H1 (cell line): ENCODE results near the gene ZNF432. TPM values are rescaled to one million over a fixed set of nuclear protein-coding genes. Genes with fewer than 3 reads are reported as not detected.

Experiments
- CTCF ChIA-PET: fragments of 300-600 bp; sonication (Branson Sonifier 250); formaldehyde crosslinking; loops from one replicate; lab custom pipeline; 2021; ENCODE audit not compliant: partially characterized antibody; lab: Charles Lee
- POLR2A ChIA-PET: fragments of 300-600 bp; sonication (Branson Sonifier 250); formaldehyde crosslinking; loops from one replicate; lab custom pipeline; 2021; ENCODE audit warnings: inconsistent platforms; ENCODE audit not compliant: partially characterized antibody; lab: Charles Lee
- DNase-seq, 2 experiments: peaks; one replicate each; pipeline versions ENCODE4 v3.0.0 to v3.0.0-alpha.2; 2010 to 2022; ENCODE audit warnings: low spot score in 2 of 2, low read depth in 1 of 2, mixed read lengths in 1 of 2
- FAIRE-seq: peaks from 2 replicates; lab custom pipeline; 2011; peaks lifted over from hg19 to GRCh38; lab: Jason Lieb, UNC
- H2AFZ ChIP-seq: 2 replicates; pipeline ENCODE4 v1.8.1; 2012; ENCODE audit warnings: low read length, inconsistent platforms
- H2AK5ac ChIP-seq: 2 replicates; pipeline ENCODE4 v1.6.1; 2013; ENCODE audit warnings: low read depth, low read length
- H2BK120ac ChIP-seq: replicated peaks from 2 replicates; pipeline ENCODE3; 2013; ENCODE audit warnings: low read depth, low read length, inconsistent platforms
- H2BK12ac ChIP-seq: 2 replicates; pipeline ENCODE4 v1.6.1; 2013; ENCODE audit warnings: low read depth, low read length
- H2BK15ac ChIP-seq: 2 replicates; pipeline ENCODE4 v1.6.1; 2013; ENCODE audit warnings: low read length
- H2BK20ac ChIP-seq: 2 replicates; pipeline ENCODE4 v1.6.1; 2013; ENCODE audit warnings: low read length
- H2BK5ac ChIP-seq: 2 replicates; pipeline ENCODE4 v1.6.1; 2013; ENCODE audit warnings: low read depth, low read length
- H3K14ac ChIP-seq: 2 replicates; pipeline ENCODE4 v1.6.1; 2013; ENCODE audit warnings: inconsistent platforms; ENCODE audit not compliant: insufficient read length
- H3K18ac ChIP-seq: 2 replicates; pipeline ENCODE4 v1.6.1; 2013; ENCODE audit warnings: low read length; ENCODE audit errors: extremely low read depth
- H3K23ac ChIP-seq: 2 replicates; pipeline ENCODE4 v1.6.1; 2013; ENCODE audit warnings: inconsistent platforms; ENCODE audit not compliant: insufficient read length
- H3K23me2 ChIP-seq: 2 replicates; pipeline ENCODE4 v1.6.1; 2013; ENCODE audit warnings: low read depth, low read length
- H3K27ac ChIP-seq: 2 replicates; pipeline ENCODE4 v1.6.1; 2011; ENCODE audit warnings: low read depth, low read length, inconsistent platforms
- H3K27me3 ChIP-seq, 4 experiments: replicated peaks in 1 of 4; 1 replicate in 1 of 4; 2 replicates in 3 of 4; pipeline versions ENCODE4 v1.6.1 to v1.8.1; 2011 to 2013; ENCODE audit warnings: low read length in 3 of 4, mild to moderate bottlenecking in 3 of 4, inconsistent platforms in 2 of 4, mixed read lengths in 2 of 4, moderate library complexity in 1 of 4; ENCODE audit not compliant: control insufficient read depth in 3 of 4, insufficient read depth in 3 of 4; ENCODE audit errors: extremely low read depth in 1 of 4
- H3K36me3 ChIP-seq, 4 experiments: 2 replicates each; pipeline versions ENCODE4 v1.6.1 to v1.8.1; 2011 to 2013; ENCODE audit warnings: mild to moderate bottlenecking in 4 of 4, low read length in 3 of 4, moderate library complexity in 2 of 4, control low read depth in 1 of 4, inconsistent platforms in 1 of 4; ENCODE audit not compliant: insufficient read depth in 4 of 4, control insufficient read depth in 2 of 4
- H3K4ac ChIP-seq: replicated peaks from 2 replicates; pipeline ENCODE3; 2013; ENCODE audit warnings: low read length, low read depth, mixed read lengths, inconsistent platforms; ENCODE audit not compliant: insufficient read length
- H3K4me1 ChIP-seq, 4 experiments: replicated peaks in 1 of 4; 1 replicate in 1 of 4; 2 replicates in 3 of 4; pipeline versions ENCODE4 v1.6.1 to v1.8.1; 2011 to 2013; ENCODE audit warnings: low read length in 3 of 4, inconsistent platforms in 2 of 4, mixed read lengths in 1 of 4; ENCODE audit not compliant: insufficient read depth in 4 of 4, control insufficient read depth in 3 of 4
- H3K4me2 ChIP-seq, 2 experiments: 2 replicates each; pipeline versions ENCODE4 v1.6.1 to v1.8.1; 2011 to 2013; ENCODE audit warnings: low read depth in 2 of 2, low read length in 2 of 2, control low read depth in 1 of 2, inconsistent platforms in 1 of 2, mild to moderate bottlenecking in 1 of 2; ENCODE audit not compliant: insufficient read depth in 1 of 2
- H3K4me3 ChIP-seq, 4 experiments: fragments of 200-600, 300-600 bp in 1 of 4; sonication (generic), shearing (Covaris generic), sonication (Bioruptor Twin) in 1 of 4; 2 replicates each; pipeline versions ENCODE4 v1.5.1 to v1.8.1; 2011 to 2016; ENCODE audit warnings: low read length in 4 of 4, low read depth in 3 of 4, control low read depth in 2 of 4, inconsistent platforms in 2 of 4, mild to moderate bottlenecking in 2 of 4, mixed read lengths in 1 of 4, moderate library complexity in 1 of 4; ENCODE audit not compliant: insufficient read depth in 2 of 4; ENCODE audit errors: extremely low read depth in 1 of 4
- H3K56ac ChIP-seq: replicated peaks from 2 replicates; pipeline ENCODE3; 2013; ENCODE audit warnings: low read depth, mild to moderate bottlenecking, mixed read lengths, low read length, inconsistent platforms; ENCODE audit not compliant: insufficient read length
- H3K79me1 ChIP-seq: 2 replicates; pipeline ENCODE4 v1.6.1; 2013; ENCODE audit warnings: low read depth, low read length, control low read depth
- H3K79me2 ChIP-seq, 2 experiments: 2 replicates each; pipeline versions ENCODE4 v1.6.1 to v1.8.1; 2012 to 2013; ENCODE audit warnings: low read length in 2 of 2, mild to moderate bottlenecking in 2 of 2, inconsistent platforms in 1 of 2; ENCODE audit not compliant: insufficient read depth in 2 of 2, control insufficient read depth in 1 of 2
- H3K9ac ChIP-seq, 4 experiments: replicated peaks in 1 of 4; 1 replicate in 1 of 4; 2 replicates in 3 of 4; pipeline versions ENCODE4 v1.6.1 to v1.8.1; 2011 to 2013; ENCODE audit warnings: low read depth in 3 of 4, low read length in 3 of 4, control low read depth in 2 of 4, mild to moderate bottlenecking in 2 of 4, moderate library complexity in 2 of 4, inconsistent platforms in 1 of 4; ENCODE audit errors: extremely low read depth in 1 of 4
- H3K9me3 ChIP-seq, 2 experiments: 2 replicates each; pipeline versions ENCODE4 v1.6.1 to v1.8.1; 2012 to 2013; ENCODE audit warnings: mild to moderate bottlenecking in 2 of 2, moderate library complexity in 2 of 2, control low read depth in 1 of 2, inconsistent platforms in 1 of 2, low read depth in 1 of 2, low read length in 1 of 2, mixed read lengths in 1 of 2; ENCODE audit not compliant: insufficient read depth in 2 of 2
- H4K20me1 ChIP-seq, 2 experiments: replicated peaks in 1 of 2; 2 replicates each; pipeline versions ENCODE3 to v1.8.1; 2011 to 2013; ENCODE audit warnings: inconsistent platforms in 2 of 2, low read length in 2 of 2, mild to moderate bottlenecking in 1 of 2; ENCODE audit not compliant: insufficient read depth in 2 of 2, control insufficient read depth in 1 of 2
- H4K5ac ChIP-seq: 2 replicates; pipeline ENCODE4 v1.6.1; 2013; ENCODE audit warnings: low read length, low read depth, mixed read lengths, inconsistent platforms; ENCODE audit not compliant: insufficient read length
- H4K8ac ChIP-seq: 2 replicates; pipeline ENCODE4 v1.8.0; 2013; ENCODE audit warnings: mild to moderate bottlenecking, moderate library complexity, low read length, inconsistent platforms; ENCODE audit not compliant: insufficient read depth; ENCODE audit errors: extremely low read depth
- H4K91ac ChIP-seq: replicated peaks from 2 replicates; pipeline ENCODE3; 2013; ENCODE audit warnings: low read length, mixed read lengths, inconsistent platforms; ENCODE audit not compliant: insufficient read length
- ASH2L ChIP-seq: fragments of 200-600, 300-600 bp; sonication (generic); IDR thresholded peaks from one replicate; pipeline ENCODE4 v1.7.1; 2017; ENCODE audit warnings: low read length
- EP300 ChIP-seq, 2 experiments: IDR thresholded peaks; 1 replicate in 1 of 2; 2 replicates in 1 of 2; pipeline ENCODE4 v1.6.1; 2011 to 2012; ENCODE audit warnings: low read depth in 2 of 2, low read length in 2 of 2, mild to moderate bottlenecking in 2 of 2, borderline replicate concordance in 1 of 2, inconsistent platforms in 1 of 2, moderate library complexity in 1 of 2
- EZH2 ChIP-seq: fragments of 200-600 bp; sonication (generic); IDR thresholded peaks from 2 replicates; pipeline ENCODE4 v1.7.1; 2012; ENCODE audit warnings: low read depth, mild to moderate bottlenecking, moderate library complexity, low read length, inconsistent platforms; ENCODE audit not compliant: severe bottlenecking
- GTF2F1 ChIP-seq: IDR thresholded peaks from 2 replicates; pipeline ENCODE4 v1.6.1; 2012; ENCODE audit warnings: low read depth, low read length, improper control_type of control experiment, borderline replicate concordance
- KDM5A ChIP-seq: fragments of 200-600 bp; IDR thresholded peaks from 2 replicates; pipeline ENCODE4 v1.7.1; 2012; ENCODE audit warnings: mild to moderate bottlenecking, low read length, inconsistent platforms, mixed read lengths
- POLR2A ChIP-seq, 2 experiments: IDR thresholded peaks; 1 replicate in 1 of 2; 2 replicates in 1 of 2; pipeline ENCODE4 v1.6.1; 2011; ENCODE audit warnings: low read depth in 2 of 2, low read length in 2 of 2, mild to moderate bottlenecking in 2 of 2; ENCODE audit errors: control extremely low read depth in 1 of 2
- RBBP5 ChIP-seq: IDR thresholded peaks from 2 replicates; pipeline ENCODE4 v1.7.1; 2012; ENCODE audit warnings: low read depth, mild to moderate bottlenecking, inconsistent platforms, low read length, moderate library complexity, borderline replicate concordance
- RXRA ChIP-seq: IDR thresholded peaks from 2 replicates; pipeline ENCODE4 v1.6.1; 2011; ENCODE audit warnings: low read depth, mild to moderate bottlenecking, low read length, moderate library complexity; ENCODE audit not compliant: insufficient read depth
- SRF ChIP-seq: IDR thresholded peaks from 2 replicates; pipeline ENCODE4 v1.6.1; 2011; ENCODE audit warnings: mild to moderate bottlenecking, low read depth, low read length, moderate library complexity
- TEAD4 ChIP-seq: IDR thresholded peaks from 2 replicates; pipeline ENCODE4 v1.6.1; 2012; ENCODE audit warnings: low read depth, low read length, inconsistent platforms, mixed read lengths
- YY1 ChIP-seq: IDR thresholded peaks from 2 replicates; pipeline ENCODE4 v1.6.1; 2011; ENCODE audit warnings: low read depth, mild to moderate bottlenecking, low read length
- WGBS, 2 experiments: shearing (Covaris generic) in 1 of 2; methylation state at CpG; one replicate each; pipeline versions ENCODE4 v1.1.6 to v1.1.7; 2013 to 2015; ENCODE audit warnings: low lambda C conversion rate in 2 of 2, mixed read lengths in 2 of 2, inconsistent platforms in 1 of 2, low coverage in 1 of 2, missing lambda C conversion rate in 1 of 2; ENCODE audit not compliant: insufficient replicate concordance in 2 of 2, insufficient coverage in 1 of 2, insufficient read length in 1 of 2; ENCODE audit errors: extremely low coverage in 1 of 2, missing lambda C conversion rate in 1 of 2; 5-methylcytosine and 5-hydroxymethylcytosine counted together
- polyA plus RNA-seq, 7 experiments: library from polyadenylated mRNA; depleted of rRNA in 3 of 7; stranded (reverse) in 5 of 7; unstranded in 2 of 7; fragments of >200 nt in 5 of 7; fragments of 200-250 nt in 2 of 7; gene quantifications; 1 replicate in 5 of 7; 2 replicates in 1 of 7; 4 replicates in 1 of 7; pipeline versions ENCODE4 v1.2.1 to v1.2.3, GENCODE V29; 2011 to 2013; ENCODE audit warnings: missing spikeins in 2 of 7, mixed read lengths in 2 of 7
- total RNA-seq: library from RNA; stranded (reverse); fragmentation: NEBNext Ultra II Directional; extraction: Animal tissue kit (Norgen Biotek cat#: 25700); gene quantifications from 2 replicates; pipeline ENCODE4 v1.2.1, GENCODE V29; 2021

The ZNF432 gene
- total and polyA plus RNA-seq, 2 of the 8 experiments (the other 6 are each of a cell fraction or from before 2014, with no cell fraction given): 2.0 to 8.3 TPM

DNA sequence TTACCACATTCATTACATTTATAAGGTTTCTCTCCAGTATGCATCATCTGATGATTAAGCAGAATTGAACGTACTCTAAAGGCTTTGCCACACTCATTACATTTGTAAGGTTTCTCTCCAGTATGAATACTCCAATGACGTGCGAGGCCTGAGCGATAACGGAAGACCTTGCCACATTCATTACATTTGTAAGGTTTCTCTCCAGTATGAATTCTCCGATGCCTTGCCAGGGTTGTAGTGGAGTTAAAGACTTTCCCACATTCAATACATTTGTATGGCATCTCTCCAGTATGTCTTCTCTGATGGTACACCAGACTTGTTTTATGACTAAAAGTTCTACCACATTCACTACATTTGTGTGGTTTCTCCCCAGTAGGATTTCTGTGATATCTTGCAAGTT is 16.8 kb upstream of the ZNF432 start:
- Histone ChIP-seq H3K14ac (no peak overlapping the region), H3K4me3 (no peak overlapping the region), H2BK120ac (no peak overlapping the region), H4K91ac (no peak overlapping the region), H3K79me2 (no peaks in the 10 kb centered on the region), H3K23me2 (no peaks in the 10 kb centered on the region)
- CTCF ChIA-PET: interaction anchor here (0.6 to 0.9 kb wide), 2 partner anchors 10 to 422 kb away, joined by 4 read pairs; no protein-coding TSS in a partner anchor
- no peak for TF ChIP-seq EZH2
- no peak for TF ChIP-seq SRF
- TF ChIP-seq RXRA: no peak
- no peak for TF ChIP-seq ASH2L
- TF ChIP-seq EP300 (IDR thresholded peaks at IDR 0.05; ENCODE audit: borderline replicate concordance in 1 of 2, low read depth in 2 of 2, low read length in 2 of 2): no peak
- TF ChIP-seq KDM5A: no peak
- TF ChIP-seq YY1: no peak
- no peak for TF ChIP-seq TEAD4
- TF ChIP-seq GTF2F1: no peak
- TF ChIP-seq RBBP5: no peak
- no peak for TF ChIP-seq POLR2A (IDR thresholded peaks at IDR 0.05; ENCODE audit: control extremely low read depth in 1 of 2, low read depth in 2 of 2, low read length in 2 of 2)
- TF ChIP-seq, all 59 proteins: peak for 0
- Histone ChIP-seq H2AFZ (no peak overlapping the region), H2BK5ac (no peak overlapping the region), H3K4me2 (no peak overlapping the region), H3K79me1 (no peaks in the 10 kb centered on the region; the same call in 1 of the 2 replicates), H2AK5ac (no peak overlapping the region), H4K20me1 (no peaks in the 10 kb centered on the region), H3K4ac (no peak overlapping the region), H3K36me3 (peaks cover 0 to 73% (median 39%) of the 10 kb centered on the region in 4 experiments; a peak in 6 of 8 replicates), H3K23ac (no peak overlapping the region), H3K18ac (no peak overlapping the region), H3K9me3 (peaks cover 63 to 78% of the 10 kb centered on the region in 2 experiments), H2BK12ac (no peak overlapping the region), H3K27me3 (no peaks in the 10 kb centered on the region), H4K5ac (no peak overlapping the region), H2BK20ac (no peak overlapping the region), H3K56ac (no peak overlapping the region), H3K27ac (no peak overlapping the region), H3K4me1 (no peaks in the 10 kb centered on the region), H2BK15ac (no peak overlapping the region), H3K9ac (no peak overlapping the region), H4K8ac (no peak overlapping the region)
- 95% methylated on average over 6 of the region's 6 CpGs; no CpG with 5 or more reads in 1 of the 2 experiments for WGBS, 2 experiments
- FAIRE-seq (no peak), DNase-seq (no peak)
- POLR2A ChIA-PET: no interaction called here
